ENCODE results near the gene TLN1. TPM values are rescaled to one million over a fixed set of nuclear protein-coding genes. Genes with fewer than 3 reads are reported as not detected.

TLN1 gene
- total RNA-seq, 2 experiments from 2014 or later: 98.8 to 177 TPM

DNA sequence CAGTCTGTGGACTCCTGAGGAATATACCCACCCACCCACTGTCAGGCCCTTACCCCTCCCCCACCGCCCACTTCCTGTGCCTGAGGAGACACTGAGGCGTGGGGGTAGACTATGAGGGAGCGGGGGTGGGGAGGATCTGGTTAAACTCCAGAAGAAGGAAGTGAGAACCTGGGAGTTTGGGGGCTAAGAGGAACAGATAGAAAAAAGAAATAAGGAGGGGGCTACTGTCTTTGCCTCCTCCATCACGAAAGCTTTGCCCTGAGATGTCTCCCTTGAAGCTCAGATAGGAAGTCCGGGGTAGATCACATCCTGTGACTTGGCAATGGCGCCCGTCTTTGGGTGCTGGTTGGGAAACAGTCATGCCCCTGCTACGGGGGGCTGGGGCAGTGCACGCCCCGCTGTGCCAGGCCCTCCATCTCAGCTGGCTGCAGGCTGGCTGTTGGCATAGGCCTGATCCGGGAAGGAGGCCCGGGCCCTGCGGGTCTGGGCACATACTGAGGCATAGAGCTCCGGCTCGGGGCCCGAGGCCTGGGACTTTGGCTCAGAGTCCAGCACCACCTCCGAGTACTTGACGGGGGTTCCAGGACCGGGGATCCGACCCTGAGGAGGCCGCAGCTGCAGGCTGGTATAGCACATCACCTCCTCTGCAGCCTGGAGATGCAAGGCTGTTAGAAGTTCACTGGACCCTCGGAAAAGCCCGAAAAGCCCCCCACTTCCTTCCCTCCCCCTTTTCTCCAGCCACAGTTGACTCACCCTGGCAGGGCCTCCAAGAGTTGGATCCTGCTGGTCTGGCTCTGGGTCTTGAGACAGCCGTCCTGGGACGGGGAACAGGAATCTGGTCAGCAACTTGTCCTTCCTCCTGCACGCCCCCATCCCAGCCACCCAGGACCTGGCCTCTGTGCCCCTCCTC, 82.3 kb downstream of the TLN1 start:
- CTCF ChIA-PET (ENCODE audit: unreplicated experiment): interaction anchor here (0.5 to 1.7 kb wide), 5 partner anchors 11 to 660 kb away, joined by 3 to 9 read pairs (median 5); partner anchors contain the start of genes DNAJB5, GBA2 and RGP1
- Histone ChIP-seq H3K4me3 (ENCODE audit: low read depth, low read length, poor library complexity, severe bottlenecking) (peak overlapping the region; percentile 92), H3K9me3 (ENCODE audit: low read length) (no peaks in the 10 kb centered on the region), H3K4me2 (ENCODE audit: low read length) (peak overlapping the region; percentile 78), H4K20me1 (ENCODE audit: insufficient read depth, low read length) (no peaks in the 10 kb centered on the region), H3K36me3 (ENCODE audit: insufficient read depth, low read length) (peaks cover 23% of the 10 kb centered on the region), H3K27ac (ENCODE audit: low read depth, low read length, poor library complexity, severe bottlenecking) (peak overlapping the region; percentile 89), H3K9me2 (ENCODE audit: insufficient read depth, low read length) (no peaks in the 10 kb centered on the region), H3K4me1 (ENCODE audit: insufficient read depth, low read length, poor library complexity, severe bottlenecking) (peaks cover 71% of the 10 kb centered on the region), H3K79me2 (ENCODE audit: insufficient read depth, low read depth, low read length) (peaks cover 35% of the 10 kb centered on the region; the same call in 1 of the 2 replicates), H2AFZ (ENCODE audit: low read length) (no peak overlapping the region; the same call in 1 of the 2 replicates)
- POLR2A ChIA-PET: interaction anchor here (0.7 to 7.6 kb wide), 15 partner anchors 8 to 114 kb away, joined by 3 to 110 read pairs (median 6); partner anchors contain the start of genes ARHGEF39, CCDC107, CD72 and CREB3
- TF ChIP-seq EZH2phosphoT487 (IDR thresholded peaks at IDR 0.05; ENCODE audit: borderline replicate concordance, low read depth, low read length): no peak
- TF ChIP-seq, protein P1, sequence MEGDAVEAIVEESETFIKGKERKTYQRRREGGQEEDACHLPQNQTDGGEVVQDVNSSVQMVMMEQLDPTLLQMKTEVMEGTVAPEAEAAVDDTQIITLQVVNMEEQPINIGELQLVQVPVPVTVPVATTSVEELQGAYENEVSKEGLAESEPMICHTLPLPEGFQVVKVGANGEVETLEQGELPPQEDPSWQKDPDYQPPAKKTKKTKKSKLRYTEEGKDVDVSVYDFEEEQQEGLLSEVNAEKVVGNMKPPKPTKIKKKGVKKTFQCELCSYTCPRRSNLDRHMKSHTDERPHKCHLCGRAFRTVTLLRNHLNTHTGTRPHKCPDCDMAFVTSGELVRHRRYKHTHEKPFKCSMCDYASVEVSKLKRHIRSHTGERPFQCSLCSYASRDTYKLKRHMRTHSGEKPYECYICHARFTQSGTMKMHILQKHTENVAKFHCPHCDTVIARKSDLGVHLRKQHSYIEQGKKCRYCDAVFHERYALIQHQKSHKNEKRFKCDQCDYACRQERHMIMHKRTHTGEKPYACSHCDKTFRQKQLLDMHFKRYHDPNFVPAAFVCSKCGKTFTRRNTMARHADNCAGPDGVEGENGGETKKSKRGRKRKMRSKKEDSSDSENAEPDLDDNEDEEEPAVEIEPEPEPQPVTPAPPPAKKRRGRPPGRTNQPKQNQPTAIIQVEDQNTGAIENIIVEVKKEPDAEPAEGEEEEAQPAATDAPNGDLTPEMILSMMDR (conservative IDR thresholded peaks at IDR 0.05; ENCODE audit: low read length): no peak
- intact Hi-C loops (cut with micrococcal nuclease; ENCODE audit: unreplicated experiment): loop anchor here (1.0 kb wide), 1 partner anchor 45 kb away; no protein-coding TSS in a partner anchor
- peak; percentile 67 for DNase-seq (ENCODE audit: low spot score)
- TSS peak; percentile 82 for BruUV-seq (replicated peaks)

Small RNA genes lying within 50 kb of the gene (microRNA-seq; reads per million reads assigned to microRNA genes)
- not detected for gene MIR6852 (ENCODE audit: borderline replicate concordance)
- gene MIR6853 (ENCODE audit: borderline replicate concordance): not detected

Small RNA genes lying within 50 kb of the gene (small RNA-seq; reads per million reads assigned to genes)
- gene MIR6853: not detected
- gene RMRP: not detected
- gene RN7SL22P: not detected

Other genes starting within 250 kb of the TLN1 start
- not detected in 2 replicates for gene RUSC2, start 242.1 kb downstream of the TLN1 start, total RNA-seq (2014; rRNA removed; shearing (Covaris generic))
- gene RUSC2, start 242.1 kb downstream of the TLN1 start, total RNA-seq (2022): not detected in 2 replicates
- 15.0 and 18.3 TPM in 2 replicates for gene TESK1, start 126.9 kb downstream of the TLN1 start, total RNA-seq (2014; rRNA removed; shearing (Covaris generic))
- gene TESK1, start 126.9 kb downstream of the TLN1 start, total RNA-seq (2022): 36.9 and 42.2 TPM in 2 replicates
- 91.4 and 107 TPM in 2 replicates for gene CD72, start 113.8 kb downstream of the TLN1 start, total RNA-seq (2014; rRNA removed; shearing (Covaris generic))
- 63.0 and 67.6 TPM in 2 replicates for gene CD72, start 113.8 kb downstream of the TLN1 start, total RNA-seq (2022)
- 176 and 210 TPM in 2 replicates for gene SIT1, start 81.3 kb downstream of the TLN1 start, total RNA-seq (2014; rRNA removed; shearing (Covaris generic))
- 93.0 and 121 TPM in 2 replicates for gene SIT1, start 81.3 kb downstream of the TLN1 start, total RNA-seq (2022)
- 21,739 and 26,575 TPM in 2 replicates for gene RMRP, start 74.2 kb downstream of the TLN1 start, total RNA-seq (2014; rRNA removed; shearing (Covaris generic))
- 4,033 and 12,624 TPM in 2 replicates for gene RMRP, start 74.2 kb downstream of the TLN1 start, total RNA-seq (2022)
- 16.5 and 20.3 TPM in 2 replicates for gene CCDC107, start 73.9 kb downstream of the TLN1 start, total RNA-seq (2014; rRNA removed; shearing (Covaris generic))
- 10.0 and 11.4 TPM in 2 replicates for gene CCDC107, start 73.9 kb downstream of the TLN1 start, total RNA-seq (2022)
- 22.7 and 30.8 TPM in 2 replicates for gene ARHGEF39, start 67.0 kb downstream of the TLN1 start, total RNA-seq (2014; rRNA removed; shearing (Covaris generic))
- gene ARHGEF39, start 67.0 kb downstream of the TLN1 start, total RNA-seq (2022): 48.1 and 53.6 TPM in 2 replicates
- 0.10 and 0.16 TPM in 2 replicates for gene CA9, start 58.3 kb downstream of the TLN1 start, total RNA-seq (2014; rRNA removed; shearing (Covaris generic))
- not detected in 2 replicates for gene CA9, start 58.3 kb downstream of the TLN1 start, total RNA-seq (2022)
- gene TPM2, start 42.3 kb downstream of the TLN1 start, total RNA-seq (2014; rRNA removed; shearing (Covaris generic)): 0.44 TPM in 1 of 2 replicates, not detected in the other
- gene TPM2, start 42.3 kb downstream of the TLN1 start, total RNA-seq (2022): 2.5 and 3.8 TPM in 2 replicates
- gene CREB3, start 471 bp upstream of the TLN1 start, total RNA-seq (2014; rRNA removed; shearing (Covaris generic)): 16.8 and 18.2 TPM in 2 replicates
- gene CREB3, start 471 bp upstream of the TLN1 start, total RNA-seq (2022): 21.9 and 23.0 TPM in 2 replicates
- 66.0 and 75.4 TPM in 2 replicates for gene GBA2, start 17.0 kb upstream of the TLN1 start, total RNA-seq (2014; rRNA removed; shearing (Covaris generic))
- 68.2 and 70.4 TPM in 2 replicates for gene GBA2, start 17.0 kb upstream of the TLN1 start, total RNA-seq (2022)
- gene RGP1, start 17.1 kb upstream of the TLN1 start, total RNA-seq (2014; rRNA removed; shearing (Covaris generic)): 12.3 and 13.5 TPM in 2 replicates
- 27.1 and 31.3 TPM in 2 replicates for gene RGP1, start 17.1 kb upstream of the TLN1 start, total RNA-seq (2022)
- gene MSMP, start 22.1 kb upstream of the TLN1 start, total RNA-seq (2014; rRNA removed; shearing (Covaris generic)): 0.67 and 2.3 TPM in 2 replicates
- 4.1 and 4.4 TPM in 2 replicates for gene MSMP, start 22.1 kb upstream of the TLN1 start, total RNA-seq (2022)
- gene NPR2, start 59.4 kb upstream of the TLN1 start, total RNA-seq (2014; rRNA removed; shearing (Covaris generic)): 3.0 and 9.8 TPM in 2 replicates
- 3.5 and 4.7 TPM in 2 replicates for gene NPR2, start 59.4 kb upstream of the TLN1 start, total RNA-seq (2022)
- 1.1 and 3.9 TPM in 2 replicates for gene SPAG8, start 80.1 kb upstream of the TLN1 start, total RNA-seq (2014; rRNA removed; shearing (Covaris generic))
- gene SPAG8, start 80.1 kb upstream of the TLN1 start, total RNA-seq (2022): 3.6 and 5.1 TPM in 2 replicates
- 74.3 and 82.5 TPM in 2 replicates for gene HINT2, start 82.8 kb upstream of the TLN1 start, total RNA-seq (2014; rRNA removed; shearing (Covaris generic))
- 83.1 and 84.5 TPM in 2 replicates for gene HINT2, start 82.8 kb upstream of the TLN1 start, total RNA-seq (2022)
- gene FAM221B, start 96.5 kb upstream of the TLN1 start, total RNA-seq (2014; rRNA removed; shearing (Covaris generic)): not detected in 2 replicates
- not detected in 2 replicates for gene FAM221B, start 96.5 kb upstream of the TLN1 start, total RNA-seq (2022)
- 3.1 and 3.2 TPM in 2 replicates for gene TMEM8B, start 97.0 kb upstream of the TLN1 start, total RNA-seq (2014; rRNA removed; shearing (Covaris generic))
- gene TMEM8B, start 97.0 kb upstream of the TLN1 start, total RNA-seq (2022): 15.7 and 19.1 TPM in 2 replicates
- not detected in 2 replicates for gene OR13J1, start 138.2 kb upstream of the TLN1 start, total RNA-seq (2014; rRNA removed; shearing (Covaris generic))
- gene OR13J1, start 138.2 kb upstream of the TLN1 start, total RNA-seq (2022): not detected in 2 replicates
- gene HRCT1, start 174.0 kb upstream of the TLN1 start, total RNA-seq (2014; rRNA removed; shearing (Covaris generic)): not detected in 2 replicates
- gene HRCT1, start 174.0 kb upstream of the TLN1 start, total RNA-seq (2022): not detected in 2 replicates
- gene SPAAR, start 177.3 kb upstream of the TLN1 start, total RNA-seq (2014; rRNA removed; shearing (Covaris generic)): not detected in 2 replicates
- gene SPAAR, start 177.3 kb upstream of the TLN1 start, total RNA-seq (2022): not detected in 2 replicates
- not detected in 2 replicates for gene OR2S2, start 226.0 kb upstream of the TLN1 start, total RNA-seq (2014; rRNA removed; shearing (Covaris generic))
- not detected in 2 replicates for gene OR2S2, start 226.0 kb upstream of the TLN1 start, total RNA-seq (2022)

Measured in OCI-LY7 (cell line).